AG10803 (cell line): ENCODE results near the gene SAMD4A.

Experiments
- DNase-seq: peaks from one replicate; pipeline ENCODE4 v3.0.0; 2010; ENCODE audit warnings: low read depth
- H3K4me3 ChIP-seq: 2 replicates; pipeline ENCODE4 v1.5.1; 2011; ENCODE audit warnings: mild to moderate bottlenecking, low read length, control low read depth
- TF ChIP-seq, protein P1 (sequence below): conservative IDR thresholded peaks from 2 replicates; pipeline ENCODE4 v1.5.1; 2011; ENCODE audit warnings: mild to moderate bottlenecking, low read length, control low read depth, inconsistent platforms

The SAMD4A gene

DNA sequence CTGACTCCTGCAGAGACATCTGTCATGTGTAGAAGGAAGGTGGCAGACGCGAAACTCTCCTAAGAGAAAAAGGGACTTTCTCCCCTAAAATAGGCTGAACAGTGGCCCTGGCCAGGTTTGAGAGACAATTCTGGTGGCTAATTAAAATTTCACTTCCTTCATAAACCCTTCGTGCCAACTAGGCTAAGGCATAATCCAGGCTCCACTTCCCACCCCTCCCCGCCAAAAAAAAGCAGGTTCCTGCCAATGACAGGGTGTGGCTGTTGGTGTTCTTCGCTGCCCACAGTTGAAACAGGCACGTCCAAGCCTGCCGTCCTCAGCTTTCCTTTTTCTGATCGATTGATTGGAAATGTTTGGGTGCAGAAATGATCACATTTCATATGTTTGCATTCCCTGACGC, 191.1 kb downstream of the SAMD4A start:
- no peak for DNase-seq
- TF ChIP-seq, protein P1, sequence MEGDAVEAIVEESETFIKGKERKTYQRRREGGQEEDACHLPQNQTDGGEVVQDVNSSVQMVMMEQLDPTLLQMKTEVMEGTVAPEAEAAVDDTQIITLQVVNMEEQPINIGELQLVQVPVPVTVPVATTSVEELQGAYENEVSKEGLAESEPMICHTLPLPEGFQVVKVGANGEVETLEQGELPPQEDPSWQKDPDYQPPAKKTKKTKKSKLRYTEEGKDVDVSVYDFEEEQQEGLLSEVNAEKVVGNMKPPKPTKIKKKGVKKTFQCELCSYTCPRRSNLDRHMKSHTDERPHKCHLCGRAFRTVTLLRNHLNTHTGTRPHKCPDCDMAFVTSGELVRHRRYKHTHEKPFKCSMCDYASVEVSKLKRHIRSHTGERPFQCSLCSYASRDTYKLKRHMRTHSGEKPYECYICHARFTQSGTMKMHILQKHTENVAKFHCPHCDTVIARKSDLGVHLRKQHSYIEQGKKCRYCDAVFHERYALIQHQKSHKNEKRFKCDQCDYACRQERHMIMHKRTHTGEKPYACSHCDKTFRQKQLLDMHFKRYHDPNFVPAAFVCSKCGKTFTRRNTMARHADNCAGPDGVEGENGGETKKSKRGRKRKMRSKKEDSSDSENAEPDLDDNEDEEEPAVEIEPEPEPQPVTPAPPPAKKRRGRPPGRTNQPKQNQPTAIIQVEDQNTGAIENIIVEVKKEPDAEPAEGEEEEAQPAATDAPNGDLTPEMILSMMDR, result no peak

DNA sequence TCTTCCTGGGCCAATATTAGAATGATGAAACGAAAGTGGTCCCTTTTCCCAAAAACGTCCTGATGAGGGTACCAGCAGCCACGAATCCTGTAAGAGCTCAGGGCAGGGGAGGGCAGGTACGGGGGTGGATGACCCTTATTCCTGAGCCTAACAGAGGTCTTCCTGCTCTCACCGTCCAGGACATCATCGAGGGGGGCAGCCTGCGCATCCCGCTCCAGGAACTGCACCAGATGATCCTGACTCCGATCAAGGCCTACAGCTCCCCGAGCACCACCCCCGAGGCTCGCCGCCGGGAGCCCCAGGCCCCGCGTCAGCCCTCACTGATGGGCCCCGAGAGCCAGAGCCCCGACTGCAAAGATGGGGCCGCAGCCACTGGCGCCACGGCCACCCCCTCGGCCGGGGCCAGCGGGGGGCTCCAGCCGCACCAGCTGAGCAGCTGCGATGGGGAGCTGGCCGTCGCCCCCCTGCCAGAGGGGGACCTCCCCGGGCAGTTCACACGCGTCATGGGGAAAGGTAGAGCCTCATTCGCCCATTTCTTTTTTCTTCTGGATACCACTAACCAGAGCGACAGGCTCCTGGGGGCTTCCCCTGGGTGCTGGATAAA, 193.2 kb downstream of the SAMD4A start:
- DNase-seq, result no peak

More for the DNA sequence above, 191.1 kb downstream of the SAMD4A start:
- no peak overlapping the region for H3K4me3 ChIP-seq

DNA sequence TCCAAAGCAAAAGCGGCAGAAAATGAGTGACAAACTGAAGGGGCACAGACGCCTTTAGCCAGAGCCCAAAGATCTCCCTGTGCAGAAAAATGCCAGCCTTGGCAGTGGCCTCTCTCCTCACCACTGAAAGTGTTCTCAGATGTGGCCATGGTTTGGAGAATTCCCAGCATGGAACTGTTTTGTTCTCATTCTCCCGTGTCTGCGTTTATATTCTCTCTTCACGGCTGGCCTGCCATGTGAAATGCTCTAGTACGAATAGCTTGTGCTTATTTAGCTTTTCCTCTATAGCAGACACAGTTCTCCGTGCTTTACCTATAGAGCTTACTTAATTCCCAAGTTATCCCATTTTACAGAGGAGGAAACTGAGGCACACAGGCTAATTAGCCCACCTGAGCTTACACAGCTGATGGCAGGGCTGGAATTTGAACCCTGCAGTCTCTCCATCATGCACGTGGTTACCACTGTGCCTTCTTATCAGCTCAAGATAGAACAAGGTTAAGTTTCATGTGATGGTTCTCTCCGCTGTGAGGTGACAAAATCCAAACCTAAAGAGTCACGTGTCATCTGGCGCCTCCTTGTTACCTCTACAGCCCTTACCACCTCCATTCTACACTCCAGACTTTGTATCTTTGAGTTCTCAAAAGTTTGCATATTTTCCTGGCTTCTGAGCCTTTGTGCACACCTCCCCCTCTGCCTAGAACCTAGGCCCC, 194.1 kb downstream of the SAMD4A start:
- no peak overlapping the region for H3K4me3 ChIP-seq
- TF ChIP-seq, protein P1, result no peak
- no peak for DNase-seq

More for the DNA sequence above, 193.2 kb downstream of the SAMD4A start:
- no peak overlapping the region for H3K4me3 ChIP-seq
- TF ChIP-seq, protein P1, result no peak

DNA sequence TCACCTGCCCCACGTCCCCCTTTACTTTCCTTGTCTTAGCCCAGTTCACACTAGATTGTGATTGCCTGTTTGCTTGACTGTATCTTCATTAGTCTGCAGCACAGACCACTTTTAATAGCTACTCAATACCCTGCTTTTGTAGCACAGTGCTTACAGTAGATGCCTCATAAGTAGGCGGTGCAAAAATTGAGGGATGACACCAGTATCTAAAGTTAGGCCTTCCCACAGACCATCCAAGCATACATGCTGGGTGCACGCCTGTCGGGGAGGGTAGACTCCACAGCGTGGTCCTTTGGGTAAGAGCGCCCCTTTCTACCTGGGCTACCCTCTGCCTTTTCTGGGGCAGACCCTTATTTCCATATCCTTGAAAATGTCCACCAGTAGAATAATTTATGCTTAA, 194.9 kb downstream of the SAMD4A start:
- no peak for DNase-seq
- H3K4me3 ChIP-seq, result no peak overlapping the region
- TF ChIP-seq, protein P1, result no peak

DNA sequence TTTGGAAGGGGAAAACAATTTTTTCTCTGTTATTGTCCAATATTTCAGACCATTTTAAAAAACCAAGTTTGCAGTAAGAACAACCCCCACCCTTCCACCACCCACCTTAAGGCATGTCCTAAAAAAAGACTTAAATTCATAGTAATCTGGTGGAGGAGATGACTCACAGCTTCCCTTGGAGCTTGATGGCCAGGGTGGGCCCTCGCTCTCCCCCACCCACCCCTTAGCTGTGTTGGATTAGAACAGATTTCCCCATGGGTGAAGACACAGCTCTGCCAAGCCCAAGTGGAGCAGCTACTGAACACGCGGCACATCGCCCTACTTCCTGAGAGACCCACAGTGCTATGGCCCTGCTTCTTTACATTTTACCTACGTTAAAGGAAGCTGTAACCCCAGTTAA, 195.4 kb downstream of the SAMD4A start:
- no peak overlapping the region for H3K4me3 ChIP-seq
- TF ChIP-seq, protein P1, result no peak
- no peak for DNase-seq

DNA sequence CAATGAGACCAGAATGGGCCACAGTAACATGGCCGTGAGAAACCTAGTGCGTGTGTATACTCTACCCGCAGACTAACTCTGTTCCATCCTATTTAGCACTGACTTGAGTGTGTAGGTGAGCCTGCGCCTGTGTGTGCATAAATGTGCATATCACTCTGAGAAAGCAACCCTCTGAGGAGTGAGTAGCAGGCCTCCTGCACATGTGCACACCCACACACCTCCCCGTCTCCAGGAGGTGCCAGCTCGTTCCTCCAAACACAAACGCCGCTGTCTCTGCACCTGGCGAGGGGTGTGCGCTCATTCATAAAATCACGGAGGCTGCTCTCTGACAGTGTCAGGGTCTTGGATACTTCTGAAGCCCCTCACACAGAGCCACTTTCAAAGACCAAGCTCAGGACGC, 196.8 kb downstream of the SAMD4A start:
- TF ChIP-seq, protein P1, result no peak
- H3K4me3 ChIP-seq, result no peak overlapping the region
- DNase-seq, result no peak
